ENCODE results near the gene ZCCHC14. TPM values are rescaled to one million over a fixed set of nuclear protein-coding genes. Genes with fewer than 3 reads are reported as not detected.

Gene ZCCHC14
- total and polyA plus RNA-seq, 4 experiments from 2014 or later: 0.21 to 25.1 (median 11.9) TPM

DNA sequence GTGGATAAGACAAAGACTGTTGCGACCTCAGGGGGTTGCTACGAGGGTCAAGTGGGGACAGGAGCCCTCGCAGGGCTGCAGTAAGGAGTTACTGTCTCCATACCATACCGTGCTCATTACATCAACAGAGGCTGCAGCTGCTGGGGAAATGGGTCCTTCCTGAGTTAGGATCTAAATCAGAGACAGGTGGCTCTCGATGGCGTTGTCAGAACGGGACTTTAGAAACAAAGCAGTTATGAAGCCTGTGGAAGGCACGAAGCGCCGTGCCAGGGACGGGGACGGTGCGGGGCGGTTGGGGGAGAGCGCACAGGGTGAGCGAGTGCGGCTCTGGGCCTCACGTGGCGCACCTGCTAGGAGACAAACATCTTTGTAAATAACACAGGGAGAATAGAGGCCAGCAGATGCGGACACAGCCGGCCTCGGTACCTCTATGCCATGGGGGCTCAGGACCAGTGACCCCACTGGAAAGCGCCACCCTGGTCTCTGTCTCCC, 34.4 kb downstream of the ZCCHC14 start:
- Mint-ChIP-seq H3K4me3 (peak overlapping the region in 1 of 8 donors; percentile 26), H3K27ac (no peak overlapping the region), H3K4me1 (peaks cover 12 to 40% (median 23%) of the 10 kb centered on the region in 4 donors), H3K9me3 (no peaks in the 10 kb centered on the region), H3K27me3 (no peaks in the 10 kb centered on the region), H3K36me3 (peaks cover 17 to 48% of the 10 kb centered on the region in 2 donors)
- DNase-seq: no peak
- intact Hi-C loops (cut with micrococcal nuclease): no loop called here
- Histone ChIP-seq H3K4me1 (ENCODE audit: insufficient read depth, low read length) (peaks cover 17% of the 10 kb centered on the region), H3K27ac (ENCODE audit: low read depth, low read length) (no peak overlapping the region), H3K9me3 (ENCODE audit: control insufficient read depth in 1 of 2, low read length in 2 of 2) (no peaks in the 10 kb centered on the region), H3K27me3 (ENCODE audit: insufficient read depth, low read length) (no peaks in the 10 kb centered on the region), H3K36me3 (ENCODE audit: insufficient read depth, low read length) (peaks cover 5% of the 10 kb centered on the region), H3K4me3 (ENCODE audit: low read length in 2 of 2) (no peak overlapping the region)
- CTCF ChIA-PET (ENCODE audit: partially characterized antibody): no interaction called here
- POLR2A ChIA-PET (ENCODE audit: partially characterized antibody): no interaction called here

DNA sequence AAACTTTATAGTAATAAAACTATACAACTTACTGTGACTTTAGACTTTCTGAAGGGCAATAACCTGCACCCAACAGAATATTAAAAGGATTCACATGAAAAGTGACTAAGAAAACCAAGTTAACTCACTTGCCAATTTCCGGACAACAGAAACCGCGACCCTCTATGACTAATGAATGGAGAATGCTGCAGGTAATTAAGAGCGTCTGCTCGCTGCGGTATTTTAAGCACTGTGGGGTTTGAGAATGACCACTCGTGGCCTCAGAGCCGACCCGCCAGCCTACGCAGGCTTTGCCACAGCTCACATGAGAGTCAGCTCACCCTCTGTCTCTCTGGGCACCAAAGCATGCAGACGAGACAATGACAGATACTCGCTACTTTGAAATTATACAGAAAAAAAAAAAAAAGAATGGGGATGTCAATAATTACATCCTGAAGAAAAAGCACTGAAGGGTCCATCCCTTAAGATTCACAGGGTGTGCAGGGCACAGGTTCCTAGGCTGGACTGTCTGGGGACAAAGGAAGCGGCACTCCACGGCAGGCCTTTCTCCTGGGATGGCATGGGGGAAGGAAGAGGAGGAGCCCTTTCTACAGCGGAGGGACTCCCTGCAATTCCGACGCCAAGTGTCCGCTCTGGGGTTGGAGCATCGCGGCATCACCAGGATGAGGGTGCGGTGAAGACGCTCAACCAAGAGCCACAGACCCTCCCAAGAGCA, 35.0 kb downstream of the ZCCHC14 start:
- POLR2A ChIA-PET (ENCODE audit: partially characterized antibody): no interaction called here
- CTCF ChIA-PET (ENCODE audit: partially characterized antibody): no interaction called here
- no peaks in the 10 kb centered on the region for H3K9me3 ChIP-seq (ENCODE audit: control insufficient read depth in 1 of 2, low read length in 2 of 2)
- no peak overlapping the region for H3K4me3 ChIP-seq (ENCODE audit: low read length in 2 of 2)
- peaks cover 14% of the 10 kb centered on the region for H3K4me1 ChIP-seq (ENCODE audit: insufficient read depth, low read length)
- H3K27ac Mint-ChIP-seq: peak overlapping the region in 6 of 7 donors; percentile 17 to 78 (median 60)
- intact Hi-C loops (cut with micrococcal nuclease): no loop called here
- H3K4me3 Mint-ChIP-seq: peak overlapping the region in 3 of 8 donors; percentile 47 to 55 (median 47)
- H3K36me3 Mint-ChIP-seq: peaks cover 20 to 48% of the 10 kb centered on the region in 2 donors
- no peaks in the 10 kb centered on the region for H3K27me3 Mint-ChIP-seq
- peaks cover 5% of the 10 kb centered on the region for H3K36me3 ChIP-seq (ENCODE audit: insufficient read depth, low read length)
- peaks cover 12 to 35% (median 23%) of the 10 kb centered on the region in 4 donors for H3K4me1 Mint-ChIP-seq
- no peaks in the 10 kb centered on the region for H3K9me3 Mint-ChIP-seq
- peak in 1 of 5 donors; percentile 50 for DNase-seq
- H3K27me3 ChIP-seq (ENCODE audit: insufficient read depth, low read length): no peaks in the 10 kb centered on the region
- no peak overlapping the region for H3K27ac ChIP-seq (ENCODE audit: low read depth, low read length)

- Histone ChIP-seq H3K4me3 (ENCODE audit: low read length in 2 of 2) (no peak overlapping the region), H3K36me3 (ENCODE audit: insufficient read depth, low read length) (peaks cover 9% of the 10 kb centered on the region), H3K27me3 (ENCODE audit: insufficient read depth, low read length) (no peaks in the 10 kb centered on the region), H3K9me3 (ENCODE audit: control insufficient read depth in 1 of 2, low read length in 2 of 2) (no peaks in the 10 kb centered on the region), H3K4me1 (ENCODE audit: insufficient read depth, low read length) (peaks cover 14% of the 10 kb centered on the region), H3K27ac (ENCODE audit: low read depth, low read length) (no peak overlapping the region)
- H3K4me1 Mint-ChIP-seq: peaks cover 12 to 33% (median 24%) of the 10 kb centered on the region in 4 donors
- H3K27ac Mint-ChIP-seq: peak overlapping the region in 2 of 7 donors; percentile 18 to 65
- H3K27me3 Mint-ChIP-seq: no peaks in the 10 kb centered on the region
- H3K36me3 Mint-ChIP-seq: peaks cover 22 to 54% of the 10 kb centered on the region in 2 donors
- H3K4me3 Mint-ChIP-seq: no peak overlapping the region
- H3K9me3 Mint-ChIP-seq: no peaks in the 10 kb centered on the region
- CTCF ChIA-PET (ENCODE audit: partially characterized antibody): no interaction called here
- DNase-seq: no peak
- intact Hi-C loops (cut with micrococcal nuclease): no loop called here
- POLR2A ChIA-PET (ENCODE audit: partially characterized antibody): no interaction called here
These were observed 35.7 kb downstream of the ZCCHC14 start for GRCh38 chr16:87457061-87457611.

DNA sequence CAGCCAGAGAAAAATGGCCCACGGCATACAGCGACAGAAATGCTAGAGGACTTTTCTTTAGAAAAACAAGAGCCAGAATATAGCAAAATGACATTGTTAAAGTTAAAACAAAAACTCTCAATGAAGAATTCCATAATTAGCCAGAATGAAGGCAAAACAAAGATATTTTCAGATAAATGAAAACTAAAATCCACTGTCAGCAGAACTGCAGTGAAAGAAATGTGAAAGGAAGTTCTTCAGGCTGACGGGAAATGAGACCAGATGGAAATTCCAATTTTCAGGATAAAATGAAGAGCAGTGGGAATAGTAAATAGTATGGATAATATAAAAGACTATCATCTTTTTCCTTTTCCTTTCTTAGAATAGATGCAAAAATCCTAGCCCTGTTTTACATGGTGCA, 38.4 kb downstream of the ZCCHC14 start:
- no peaks in the 10 kb centered on the region for H3K27me3 ChIP-seq (ENCODE audit: insufficient read depth, low read length)
- H3K9me3 ChIP-seq (ENCODE audit: control insufficient read depth in 1 of 2, low read length in 2 of 2): no peaks in the 10 kb centered on the region
- DNase-seq: no peak
- ChIA-PET CTCF (ENCODE audit: partially characterized antibody) (no interaction called here), POLR2A (ENCODE audit: partially characterized antibody) (no interaction called here)
- H3K36me3 ChIP-seq (ENCODE audit: insufficient read depth, low read length): peaks cover 18% of the 10 kb centered on the region
- no peak overlapping the region for H3K4me3 ChIP-seq (ENCODE audit: low read length in 2 of 2)
- no peak overlapping the region for H3K27ac ChIP-seq (ENCODE audit: low read depth, low read length)
- H3K9me3 Mint-ChIP-seq: no peaks in the 10 kb centered on the region
- peak overlapping the region in 1 of 7 donors; percentile 82 for H3K27ac Mint-ChIP-seq
- intact Hi-C loops (cut with micrococcal nuclease): no loop called here
- peaks cover 10 to 26% (median 18%) of the 10 kb centered on the region in 4 donors for H3K4me1 Mint-ChIP-seq
- H3K27me3 Mint-ChIP-seq: no peaks in the 10 kb centered on the region
- H3K4me3 Mint-ChIP-seq: no peak overlapping the region
- peaks cover 30 to 55% of the 10 kb centered on the region in 2 donors for H3K36me3 Mint-ChIP-seq
- peaks cover 9% of the 10 kb centered on the region for H3K4me1 ChIP-seq (ENCODE audit: insufficient read depth, low read length)

DNA sequence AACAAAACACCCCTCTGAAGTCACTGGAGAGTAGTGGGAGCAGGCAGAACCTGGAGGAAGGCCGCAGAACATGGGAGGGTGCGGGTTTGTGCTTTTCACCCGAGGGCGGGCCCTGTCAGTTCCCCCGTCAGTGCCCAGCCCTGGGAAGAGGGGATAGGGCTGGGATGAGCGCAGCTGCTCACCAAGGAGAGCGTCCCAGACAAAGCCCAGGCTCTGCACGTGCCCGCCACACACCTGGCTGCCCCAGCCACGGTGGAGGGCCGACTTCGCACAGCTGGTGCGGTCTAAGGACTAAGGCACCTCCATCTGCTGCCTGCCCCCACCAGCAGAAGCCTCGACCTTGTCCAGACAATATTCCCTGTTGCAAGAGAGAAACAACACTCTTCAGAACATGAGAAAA, 39.5 kb downstream of the ZCCHC14 start:
- H3K27me3 Mint-ChIP-seq: no peaks in the 10 kb centered on the region
- no peaks in the 10 kb centered on the region for H3K9me3 ChIP-seq (ENCODE audit: control insufficient read depth in 1 of 2, low read length in 2 of 2)
- no peak overlapping the region for H3K4me3 Mint-ChIP-seq
- peak overlapping the region in 1 of 7 donors; percentile 43 for H3K27ac Mint-ChIP-seq
- no peaks in the 10 kb centered on the region for H3K27me3 ChIP-seq (ENCODE audit: insufficient read depth, low read length)
- no peak for DNase-seq
- intact Hi-C loops (cut with micrococcal nuclease): no loop called here
- H3K36me3 ChIP-seq (ENCODE audit: insufficient read depth, low read length): peaks cover 20% of the 10 kb centered on the region
- no peaks in the 10 kb centered on the region for H3K9me3 Mint-ChIP-seq
- ChIA-PET POLR2A (ENCODE audit: partially characterized antibody) (no interaction called here), CTCF (ENCODE audit: partially characterized antibody) (no interaction called here)
- peaks cover 41 to 59% of the 10 kb centered on the region in 2 donors for H3K36me3 Mint-ChIP-seq
- H3K4me1 ChIP-seq (ENCODE audit: insufficient read depth, low read length): peaks cover 9% of the 10 kb centered on the region
- no peak overlapping the region for H3K27ac ChIP-seq (ENCODE audit: low read depth, low read length)
- peaks cover 10 to 22% (median 14%) of the 10 kb centered on the region in 4 donors for H3K4me1 Mint-ChIP-seq
- H3K4me3 ChIP-seq (ENCODE audit: low read length in 2 of 2): no peak overlapping the region

DNA sequence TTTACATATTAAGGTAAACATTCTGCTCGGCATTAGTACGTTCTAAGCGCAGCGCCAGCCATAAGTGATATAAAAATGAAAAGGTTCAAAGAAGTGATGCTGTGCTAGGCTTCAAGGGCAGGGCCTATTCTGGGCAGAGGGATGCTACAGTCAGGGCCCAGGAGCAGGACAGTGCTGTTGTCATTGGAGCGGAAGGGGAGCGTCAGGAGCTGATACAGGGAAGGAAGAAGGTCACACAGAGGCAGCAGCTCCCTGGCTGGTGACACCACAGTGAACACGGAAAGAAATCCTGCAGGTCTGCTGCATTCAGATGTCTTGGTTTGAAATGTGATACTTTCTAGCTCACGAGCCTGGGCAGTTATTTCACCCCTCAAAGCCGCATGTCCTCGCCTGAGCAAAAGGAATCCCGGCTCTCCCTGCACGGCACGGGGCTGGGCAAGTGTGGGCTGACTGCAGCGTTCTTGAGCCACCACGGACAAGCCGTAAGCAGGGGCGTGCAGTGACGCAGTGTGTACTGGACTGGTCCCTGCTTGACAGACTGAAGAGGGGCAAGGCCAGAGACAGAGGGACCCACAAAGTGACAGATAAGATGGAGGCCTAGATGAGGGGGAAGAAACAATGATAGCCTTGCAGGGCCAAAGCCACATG, 41.1 kb downstream of the ZCCHC14 start:
- peaks cover 52 to 58% of the 10 kb centered on the region in 2 donors for H3K36me3 Mint-ChIP-seq

DNA sequence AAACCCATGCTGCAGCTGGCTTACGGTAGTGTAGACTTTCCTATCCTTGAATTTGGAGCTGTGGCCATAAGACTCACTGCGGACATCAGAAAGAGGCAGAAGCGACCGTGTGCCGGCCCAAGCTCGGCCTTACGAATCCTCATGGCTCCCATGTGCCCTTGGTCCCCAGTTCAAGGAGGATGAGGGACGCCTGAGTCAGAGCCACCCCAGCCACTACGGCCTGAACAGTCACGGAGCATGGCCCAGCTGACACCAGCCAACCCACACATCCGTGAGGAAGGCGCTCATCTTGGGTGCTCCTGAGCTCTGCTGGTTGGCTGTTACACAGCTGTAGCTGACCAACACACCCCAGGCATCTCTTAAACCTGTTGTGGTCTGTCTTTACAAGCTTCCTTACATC, 44.0 kb downstream of the ZCCHC14 start:
- Histone ChIP-seq H3K4me3 (ENCODE audit: low read length in 2 of 2) (no peak overlapping the region), H3K36me3 (ENCODE audit: insufficient read depth, low read length) (peaks cover 25% of the 10 kb centered on the region), H3K4me1 (ENCODE audit: insufficient read depth, low read length) (no peaks in the 10 kb centered on the region), H3K27me3 (ENCODE audit: insufficient read depth, low read length) (no peaks in the 10 kb centered on the region), H3K27ac (ENCODE audit: low read depth, low read length) (no peak overlapping the region), H3K9me3 (ENCODE audit: control insufficient read depth in 1 of 2, low read length in 2 of 2) (no peaks in the 10 kb centered on the region)
- ChIA-PET CTCF (ENCODE audit: partially characterized antibody) (no interaction called here), POLR2A (ENCODE audit: partially characterized antibody) (no interaction called here)
- no peak overlapping the region for H3K27ac Mint-ChIP-seq
- peaks cover under 1 to 16% (median 4%) of the 10 kb centered on the region in 4 donors for H3K4me1 Mint-ChIP-seq
- peaks cover 0 to 2% (median 0%) of the 10 kb centered on the region in 8 donors for H3K9me3 Mint-ChIP-seq
- no peak for DNase-seq
- H3K27me3 Mint-ChIP-seq: no peaks in the 10 kb centered on the region
- intact Hi-C loops (cut with micrococcal nuclease): no loop called here
- no peak overlapping the region for H3K4me3 Mint-ChIP-seq
- H3K36me3 Mint-ChIP-seq: peaks cover 58 to 60% of the 10 kb centered on the region in 2 donors

More for the DNA sequence above, 41.1 kb downstream of the ZCCHC14 start:
- H3K27ac Mint-ChIP-seq: peak overlapping the region in 2 of 7 donors; percentile 2 to 30
- Histone ChIP-seq H3K9me3 (ENCODE audit: control insufficient read depth in 1 of 2, low read length in 2 of 2) (no peaks in the 10 kb centered on the region), H3K27ac (ENCODE audit: low read depth, low read length) (no peak overlapping the region), H3K27me3 (ENCODE audit: insufficient read depth, low read length) (no peaks in the 10 kb centered on the region), H3K36me3 (ENCODE audit: insufficient read depth, low read length) (peaks cover 30% of the 10 kb centered on the region), H3K4me3 (ENCODE audit: low read length in 2 of 2) (no peak overlapping the region), H3K4me1 (ENCODE audit: insufficient read depth, low read length) (no peaks in the 10 kb centered on the region)
- CTCF ChIA-PET (ENCODE audit: partially characterized antibody): no interaction called here
- intact Hi-C loops (cut with micrococcal nuclease): no loop called here
- no peaks in the 10 kb centered on the region for H3K9me3 Mint-ChIP-seq
- POLR2A ChIA-PET (ENCODE audit: partially characterized antibody): no interaction called here
- DNase-seq: no peak
- no peak overlapping the region for H3K4me3 Mint-ChIP-seq
- H3K27me3 Mint-ChIP-seq: no peaks in the 10 kb centered on the region
- H3K4me1 Mint-ChIP-seq: peaks cover 3 to 16% (median 6%) of the 10 kb centered on the region in 4 donors
